ENCODE measurements around the gene PTPRM. TPM values are rescaled to one million over a fixed set of nuclear protein-coding genes. Genes with fewer than 3 reads are reported as not detected.

PTPRM gene
- total RNA-seq, 1 experiment from 2014 or later: 1.6 TPM

- Histone ChIP-seq H3K4me1 (ENCODE audit: control insufficient read depth, insufficient read depth, low read length) (no peaks in the 10 kb centered on the region), H3K36me3 (ENCODE audit: control insufficient read depth, insufficient read depth, low read length) (no peaks in the 10 kb centered on the region), H3K4me3 (ENCODE audit: low read depth in 2 of 2, low read length in 2 of 2) (no peak overlapping the region), H3K27me3 (ENCODE audit: control insufficient read depth, insufficient read depth, low read length) (no peaks in the 10 kb centered on the region; the same call in 1 of the 2 replicates), H3K27ac (ENCODE audit: low read length) (no peak overlapping the region), H3K9me3 (ENCODE audit: control insufficient read depth, insufficient read depth, low read depth, low read length) (no peaks in the 10 kb centered on the region)
- DNase-seq (ENCODE audit: low read depth, low spot score): no peak
- no TSS peak for BruUV-seq (replicated peaks)
- in situ Hi-C loops (cut with HindIII; ENCODE audit: low pct_unique_long_range_greater_than_20kb, low sequenced_read_pairs) (no loop called here), intact Hi-C loops (cut with micrococcal nuclease; ENCODE audit: unreplicated experiment) (no loop called here)
- POLR2A ChIA-PET: no interaction called here
- TF ChIP-seq SIN3A (IDR thresholded peaks at IDR 0.05; ENCODE audit: borderline replicate concordance, insufficient read depth, low read depth, low read length) (no peak), CTCF (IDR thresholded peaks at IDR 0.05) (no peak), POLR2AphosphoS5 (IDR thresholded peaks at IDR 0.05; ENCODE audit: low read depth, low read length) (no peak), REST (IDR thresholded peaks at IDR 0.05; ENCODE audit: insufficient read depth in 1 of 2, low read depth in 2 of 2, low read length in 1 of 2) (no peak)
- ATAC-seq: no peak
- CTCF ChIA-PET: no interaction called here
Observed at GRCh38 chr18:8403713-8404112, 836.6 kb downstream of the PTPRM start.

GRCh38 chr18:8406186-8406867, 839.2 kb downstream of the PTPRM start:
- H3K27me3 ChIP-seq (ENCODE audit: control insufficient read depth, insufficient read depth, low read length): no peaks in the 10 kb centered on the region; the same call in 1 of the 2 replicates
- no peak overlapping the region for H3K4me3 ChIP-seq (ENCODE audit: low read depth in 2 of 2, low read length in 2 of 2)
- intact Hi-C loops (cut with micrococcal nuclease; ENCODE audit: unreplicated experiment) (no loop called here), in situ Hi-C loops (cut with HindIII; ENCODE audit: low pct_unique_long_range_greater_than_20kb, low sequenced_read_pairs) (no loop called here)
- BruUV-seq (replicated peaks): no TSS peak
- ChIA-PET POLR2A (no interaction called here), CTCF (no interaction called here)
- ATAC-seq: no peak
- peaks cover under 1% of the 10 kb centered on the region; the same call in 1 of the 2 replicates for H3K9me3 ChIP-seq (ENCODE audit: control insufficient read depth, insufficient read depth, low read depth, low read length)
- no peak for TF ChIP-seq TCF7L2 (IDR thresholded peaks at IDR 0.05; ENCODE audit: low read depth, low read length)
- no peak for DNase-seq (ENCODE audit: low read depth, low spot score)
- no peaks in the 10 kb centered on the region for H3K36me3 ChIP-seq (ENCODE audit: control insufficient read depth, insufficient read depth, low read length)
- H3K27ac ChIP-seq (ENCODE audit: low read length): no peak overlapping the region
- no peaks in the 10 kb centered on the region for H3K4me1 ChIP-seq (ENCODE audit: control insufficient read depth, insufficient read depth, low read length)

GRCh38 chr18:8406868-8407250, 839.7 kb downstream of the PTPRM start:
- in situ Hi-C loops (cut with HindIII; ENCODE audit: low pct_unique_long_range_greater_than_20kb, low sequenced_read_pairs): no loop called here
- H3K27ac ChIP-seq (ENCODE audit: low read length): no peak overlapping the region
- no TSS peak for BruUV-seq (replicated peaks)
- H3K9me3 ChIP-seq (ENCODE audit: control insufficient read depth, insufficient read depth, low read depth, low read length): peaks cover 4% of the 10 kb centered on the region; the same call in 1 of the 2 replicates
- H3K36me3 ChIP-seq (ENCODE audit: control insufficient read depth, insufficient read depth, low read length): no peaks in the 10 kb centered on the region
- no peaks in the 10 kb centered on the region; the same call in 1 of the 2 replicates for H3K27me3 ChIP-seq (ENCODE audit: control insufficient read depth, insufficient read depth, low read length)
- intact Hi-C loops (cut with micrococcal nuclease; ENCODE audit: unreplicated experiment): no loop called here
- CTCF ChIA-PET: no interaction called here
- POLR2A ChIA-PET: no interaction called here
- no peaks in the 10 kb centered on the region for H3K4me1 ChIP-seq (ENCODE audit: control insufficient read depth, insufficient read depth, low read length)
- no peak overlapping the region for H3K4me3 ChIP-seq (ENCODE audit: low read depth in 2 of 2, low read length in 2 of 2)
- TF ChIP-seq CTCF (IDR thresholded peaks at IDR 0.05) (no peak), REST (IDR thresholded peaks at IDR 0.05; ENCODE audit: insufficient read depth in 1 of 2, low read depth in 2 of 2, low read length in 1 of 2) (no peak), POLR2AphosphoS5 (IDR thresholded peaks at IDR 0.05; ENCODE audit: low read depth, low read length) (no peak), TCF7L2 (IDR thresholded peaks at IDR 0.05; ENCODE audit: low read depth, low read length) (no peak), SIN3A (IDR thresholded peaks at IDR 0.05; ENCODE audit: borderline replicate concordance, insufficient read depth, low read depth, low read length) (no peak)
- DNase-seq (ENCODE audit: low read depth, low spot score) (no peak), ATAC-seq (no peak)

Data from Panc1 (cell line).